A673 (cell line): Measurements from ENCODE around the gene EPHA5. TPM values are rescaled to one million over a fixed set of nuclear protein-coding genes. Genes with fewer than 3 reads are reported as not detected.

ENCODE experiments used
- BruUV-seq: library from RNA; stranded (reverse); fragments of 400-500 nt; replicated peaks from 2 replicates; lab custom pipeline; 2021; lab: Mats Ljungman, UMichigan
- CTCF ChIA-PET: fragments of 300-600 bp; sonication (Branson Sonifier 250); formaldehyde crosslinking; loops from one replicate; lab custom pipeline; 2022; ENCODE audit warnings: antibody characterized with exemption; lab: Charles Lee
- POLR2A ChIA-PET: fragments of 300-600 bp; sonication (Branson Sonifier 250); formaldehyde crosslinking; loops from one replicate; lab custom pipeline; 2022; ENCODE audit warnings: antibody characterized with exemption; ENCODE audit not compliant: low non-redundant PET; lab: Charles Lee
- DNase-seq: peaks from one replicate; pipeline ENCODE4 v3.0.0-alpha.2; 2015; ENCODE audit warnings: low spot score
- H3K27ac ChIP-seq: fragments of 200-600 bp; sonication (generic); 2 replicates; pipeline ENCODE4 v1.5.1; 2016; ENCODE audit warnings: mixed run types, low read depth, mild to moderate bottlenecking, mixed read lengths, antibody characterized with exemption, low read length; ENCODE audit not compliant: poor library complexity, severe bottlenecking
- H3K27me3 ChIP-seq: fragments of 200-600 bp; sonication (generic); replicated peaks from 2 replicates; pipeline ENCODE4 v1.6.1; 2017; ENCODE audit warnings: mixed run types, low read depth, mild to moderate bottlenecking, mixed read lengths, antibody characterized with exemption, low read length; ENCODE audit not compliant: insufficient read depth, poor library complexity
- H3K36me3 ChIP-seq: fragments of 200-600 bp; sonication (generic); 2 replicates; pipeline ENCODE4 v1.6.1; 2016; ENCODE audit warnings: mixed run types, mild to moderate bottlenecking, mixed read lengths, antibody characterized with exemption, low read length; ENCODE audit not compliant: insufficient read depth, poor library complexity, severe bottlenecking
- H3K4me1 ChIP-seq: fragments of 200-600 bp; sonication (generic); 2 replicates; pipeline ENCODE4 v1.6.1; 2017; ENCODE audit warnings: mixed run types, mild to moderate bottlenecking, mixed read lengths, antibody characterized with exemption, low read length; ENCODE audit not compliant: insufficient read depth, poor library complexity, severe bottlenecking
- H3K4me3 ChIP-seq: fragments of 200-600 bp; sonication (generic); 2 replicates; pipeline ENCODE4 v1.5.1; 2016; ENCODE audit warnings: low read depth, mixed run types, mild to moderate bottlenecking, mixed read lengths, low read length; ENCODE audit not compliant: poor library complexity, severe bottlenecking
- H3K9me3 ChIP-seq: fragments of 200-600 bp; sonication (generic); 2 replicates; pipeline ENCODE4 v1.6.1; 2016; ENCODE audit warnings: mixed run types, low read depth, mild to moderate bottlenecking, mixed read lengths, antibody characterized with exemption, low read length; ENCODE audit not compliant: poor library complexity, severe bottlenecking
- CTCF ChIP-seq: fragments of 300-800, 200-600 bp; sonication (generic); conservative IDR thresholded peaks from 2 replicates; pipeline ENCODE4 v1.5.1; 2017; ENCODE audit warnings: low read depth, mild to moderate bottlenecking, antibody characterized with exemption, low read length, moderate library complexity, mixed read lengths
- EZH2 ChIP-seq: fragments of 200-600 bp; sonication (generic); IDR thresholded peaks from 2 replicates; pipeline ENCODE4 v1.6.1; 2017; ENCODE audit warnings: borderline replicate concordance, low read depth, mild to moderate bottlenecking, mixed read lengths, antibody characterized with exemption, low read length; ENCODE audit not compliant: poor library complexity, severe bottlenecking
- intact Hi-C: fragments of 100-400 bp; cut with micrococcal nuclease; formaldehyde crosslinking; loops from one replicate; pipeline ENCODE4 v1.10.0; 2022; ENCODE audit not compliant: unreplicated experiment
- total RNA-seq: library from RNA; stranded (reverse); gene quantifications from 2 replicates; pipeline ENCODE4 v1.2.3, GENCODE V29; 2021

Gene EPHA5
- total RNA-seq, 1 experiment from 2014 or later, result 6.0 TPM

GRCh38 chr4:65552057-65552456 lies 118.2 kb downstream of the EPHA5 start:
- Histone ChIP-seq H3K27me3 (no peaks in the 10 kb centered on the region), H3K9me3 (no peaks in the 10 kb centered on the region), H3K4me1 (no peaks in the 10 kb centered on the region), H3K36me3 (no peaks in the 10 kb centered on the region), H3K27ac (no peak overlapping the region), H3K4me3 (no peak overlapping the region)
- ChIA-PET POLR2A (no interaction called here), CTCF (no interaction called here)
- no peak for DNase-seq
- no peak for TF ChIP-seq EZH2
- no peak for TF ChIP-seq CTCF
- no TSS peak for BruUV-seq
- intact Hi-C loops, result no loop called here

GRCh38 chr4:65550500-65550899 lies 119.8 kb downstream of the EPHA5 start:
- intact Hi-C loops, result no loop called here
- no peaks in the 10 kb centered on the region for H3K36me3 ChIP-seq
- no peak overlapping the region for H3K27ac ChIP-seq
- H3K9me3 ChIP-seq, result no peaks in the 10 kb centered on the region
- no TSS peak for BruUV-seq
- ChIA-PET POLR2A (no interaction called here), CTCF (no interaction called here)
- DNase-seq, result no peak
- no peak for TF ChIP-seq EZH2
- no peaks in the 10 kb centered on the region for H3K4me1 ChIP-seq
- H3K27me3 ChIP-seq, result no peaks in the 10 kb centered on the region
- no peak overlapping the region for H3K4me3 ChIP-seq

GRCh38 chr4:65546882-65547416 lies 123.3 kb downstream of the EPHA5 start:
- no peak for DNase-seq
- Histone ChIP-seq H3K27me3 (no peaks in the 10 kb centered on the region), H3K9me3 (no peaks in the 10 kb centered on the region), H3K36me3 (no peaks in the 10 kb centered on the region), H3K27ac (no peak overlapping the region), H3K4me3 (no peak overlapping the region), H3K4me1 (no peaks in the 10 kb centered on the region)
- BruUV-seq, result no TSS peak
- intact Hi-C loops, result no loop called here
- CTCF ChIA-PET, result no interaction called here
- no peak for TF ChIP-seq CTCF
- TF ChIP-seq EZH2, result no peak
- POLR2A ChIA-PET, result no interaction called here

- peaks cover 21% of the 10 kb centered on the region for H3K4me1 ChIP-seq
- H3K27me3 ChIP-seq, result no peaks in the 10 kb centered on the region
- ChIA-PET POLR2A (no interaction called here), CTCF (no interaction called here)
- H3K4me3 ChIP-seq, result peak overlapping the region; percentile 27
- no peaks in the 10 kb centered on the region for H3K9me3 ChIP-seq
- BruUV-seq, result no TSS peak
- TF ChIP-seq EZH2 (no peak), CTCF (no peak)
- no peaks in the 10 kb centered on the region for H3K36me3 ChIP-seq
- intact Hi-C loops, result no loop called here
- DNase-seq, result peak; percentile 74
- H3K27ac ChIP-seq, result peak overlapping the region; percentile 75
Measured at GRCh38 chr4:65538571-65538970, 131.7 kb downstream of the EPHA5 start.
